HL-60/S4 (cell line): ENCODE measurements around the gene NKG7.
"Not testable (repeated sequence)": the region's sequence is repeated elsewhere in the genome, so short reads cannot be mapped to it uniquely, and the experiment has no call there.

ENCODE experiments used
- in situ Hi-C: fragments of 300-500 bp; cut with MboI; formaldehyde crosslinking; loops from 2 replicates; pipeline ENCODE4 v1.14.3; 2022; ENCODE audit warnings: low sequenced_read_pairs

The NKG7 gene, protein sequence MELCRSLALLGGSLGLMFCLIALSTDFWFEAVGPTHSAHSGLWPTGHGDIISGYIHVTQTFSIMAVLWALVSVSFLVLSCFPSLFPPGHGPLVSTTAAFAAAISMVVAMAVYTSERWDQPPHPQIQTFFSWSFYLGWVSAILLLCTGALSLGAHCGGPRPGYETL

DNA sequence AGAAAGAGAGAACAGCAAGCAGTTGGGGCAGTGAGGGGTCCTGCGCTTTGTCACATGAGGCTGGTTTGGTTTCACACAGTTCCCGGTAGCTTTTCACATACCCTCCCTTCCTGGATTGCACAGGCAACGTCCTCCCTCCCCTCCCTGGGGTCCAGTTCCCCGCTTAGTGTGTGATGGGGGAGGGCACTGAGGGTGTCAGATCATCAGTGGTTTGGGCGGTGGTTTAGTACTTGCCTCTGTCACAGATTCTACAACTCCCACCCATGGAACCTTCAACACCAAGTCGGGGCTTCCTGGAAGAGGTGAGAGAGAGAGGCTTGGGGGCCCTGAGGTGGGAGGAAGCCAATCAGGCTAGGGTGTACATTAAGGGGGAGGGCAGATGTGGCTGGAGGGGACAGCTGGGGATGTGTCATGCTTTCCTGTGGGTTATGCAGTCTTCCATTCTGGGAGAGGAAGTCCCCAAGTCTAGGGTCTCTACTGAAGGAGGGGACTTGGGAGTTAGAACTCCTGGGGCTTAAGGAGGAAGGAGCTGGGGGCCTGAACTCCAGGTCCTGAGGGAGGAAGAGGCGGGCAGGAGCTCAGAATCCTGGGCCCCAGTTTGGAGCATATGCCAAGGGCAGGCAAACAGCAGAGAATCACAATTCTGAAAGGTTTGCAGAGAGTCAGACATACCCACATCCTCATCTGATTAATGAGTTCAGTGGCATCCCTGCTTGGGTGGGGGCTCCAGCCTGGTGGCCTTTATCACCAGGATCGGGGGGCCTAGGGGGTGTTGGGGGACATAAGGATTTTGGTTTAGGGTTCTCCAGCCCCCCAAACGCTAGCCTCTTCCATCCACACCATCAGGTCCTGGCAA, at the start of gene NKG7:
Gene NKG7 (minus strand): TSS at position 6 of the 856 bp plus-strand sequence. CDS start 119 bp downstream, outside the sequence.
- in situ Hi-C loops, result no loop called here

DNA sequence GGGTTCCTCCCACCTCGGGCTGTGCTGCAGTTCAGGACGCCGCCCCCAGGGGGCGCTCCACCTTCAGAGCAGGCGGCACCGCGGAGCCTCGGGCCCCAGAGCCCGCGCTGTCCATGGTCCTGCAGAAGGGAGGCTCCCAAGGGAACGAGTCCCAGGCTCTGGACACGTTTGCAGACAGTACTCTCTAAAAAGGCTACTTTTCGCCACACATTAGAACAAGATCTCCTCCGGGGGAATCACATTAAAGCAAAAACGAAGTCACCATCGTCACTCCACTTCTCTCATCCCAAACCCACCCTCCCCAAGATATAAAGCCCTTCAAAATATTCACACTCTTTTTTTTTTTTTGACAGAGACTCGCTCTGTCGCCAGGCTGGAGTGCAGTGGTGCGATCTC, 49.6 kb upstream of the NKG7 start:
- in situ Hi-C loops, result loop anchor here (10.0 kb wide), 1 partner anchor 233 kb away; no protein-coding TSS in a partner anchor

GRCh38 chr19:51421229-51422052, 49.0 kb upstream of the NKG7 start:
- in situ Hi-C loops, result loop anchor here (10.0 kb wide), 1 partner anchor 233 kb away; no protein-coding TSS in a partner anchor

- in situ Hi-C loops, result loop anchor here (10.0 kb wide), 1 partner anchor 234 kb away; no protein-coding TSS in a partner anchor
Observed at GRCh38 chr19:51420511-51420910, 48.1 kb upstream of the NKG7 start.

DNA sequence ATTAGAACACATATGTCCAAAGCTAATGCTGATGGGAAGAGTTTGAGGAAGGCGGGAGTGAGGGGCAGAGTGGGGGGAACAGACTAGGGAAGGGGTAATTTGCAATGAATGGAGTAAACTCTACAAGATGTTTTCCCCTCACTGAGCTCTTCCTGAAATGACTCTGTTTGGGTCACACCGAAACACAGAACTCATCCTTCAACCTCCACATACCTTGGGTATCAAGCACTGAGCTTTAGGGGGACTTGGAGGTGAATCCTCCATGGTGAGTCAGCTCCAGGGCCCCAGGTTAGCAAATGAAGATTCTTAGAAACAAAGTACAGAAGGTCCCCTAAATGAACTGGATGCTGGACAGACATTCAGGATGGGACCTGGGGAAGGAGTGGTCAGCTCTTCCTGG, 46.3 kb upstream of the NKG7 start:
- in situ Hi-C loops, result no loop called here

- in situ Hi-C loops, result no loop called here
Observed at GRCh38 chr19:51417810-51418157, 45.3 kb upstream of the NKG7 start.

GRCh38 chr19:51417107-51417809, 44.8 kb upstream of the NKG7 start, which contains the start of gene SIGLEC10:
TSS of gene SIGLEC10 (minus strand) at chr19:51417642. CDS start at chr19:51417581, 61 bp downstream.
- in situ Hi-C loops, result no loop called here

DNA sequence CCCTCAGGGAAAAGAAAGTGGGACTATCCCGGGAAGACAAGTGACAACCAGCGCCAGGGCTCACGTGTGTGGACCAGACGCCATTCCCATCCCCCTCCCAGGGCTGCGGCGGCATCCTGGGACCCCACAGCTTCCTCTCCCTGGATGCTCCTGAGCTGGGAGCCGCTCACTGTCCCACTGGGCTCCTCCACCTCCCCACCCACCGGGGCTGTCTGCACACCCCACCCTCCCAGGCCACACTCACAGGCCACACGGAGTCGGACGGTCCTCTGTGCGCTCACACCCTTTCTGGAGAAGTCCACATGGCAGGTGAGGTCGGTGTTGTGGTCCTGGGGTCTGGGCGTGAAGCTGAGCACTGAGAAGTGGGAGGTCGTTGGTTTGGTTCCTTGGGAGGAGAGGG, 44.0 kb upstream of the NKG7 start:
- in situ Hi-C loops, result not testable (repeated sequence)

- in situ Hi-C loops, result no loop called here
Observed at GRCh38 chr19:51415187-51415586, 42.7 kb upstream of the NKG7 start.

GRCh38 chr19:51410950-51411748, 38.7 kb upstream of the NKG7 start:
- in situ Hi-C loops, result no loop called here

DNA sequence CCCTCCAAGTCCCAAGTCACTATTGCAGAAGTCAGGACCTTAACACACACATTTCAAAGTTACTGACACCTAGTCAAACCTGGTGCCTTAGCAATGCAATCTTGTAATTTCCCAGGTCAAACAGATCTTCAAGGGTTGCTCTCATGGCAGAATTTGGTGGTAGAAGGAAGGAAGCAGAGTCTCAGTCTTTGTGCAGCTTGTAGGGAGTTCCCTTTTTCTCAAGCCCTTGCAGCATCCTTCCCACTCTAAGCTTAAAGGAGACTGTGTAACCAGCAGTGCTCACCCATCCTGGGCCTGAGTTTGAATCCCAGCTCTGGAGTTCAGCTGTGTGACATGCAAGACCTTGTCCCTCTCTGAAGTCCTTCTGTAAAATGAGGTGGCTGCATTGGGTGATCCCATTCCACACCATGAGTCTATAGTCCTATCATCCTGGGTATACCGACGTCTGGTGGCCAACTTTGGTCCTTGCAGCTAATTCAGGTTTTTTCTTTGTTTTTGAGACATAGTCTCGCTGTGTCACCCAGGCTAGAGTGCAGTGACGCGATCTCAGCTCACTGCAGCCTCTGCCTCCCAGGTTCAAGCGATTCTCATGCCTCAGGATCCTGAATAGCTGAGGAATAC, 35.2 kb upstream of the NKG7 start:
- in situ Hi-C loops, result no loop called here

- in situ Hi-C loops, result no loop called here
Observed at GRCh38 chr19:51402117-51402516, 29.7 kb upstream of the NKG7 start.

DNA sequence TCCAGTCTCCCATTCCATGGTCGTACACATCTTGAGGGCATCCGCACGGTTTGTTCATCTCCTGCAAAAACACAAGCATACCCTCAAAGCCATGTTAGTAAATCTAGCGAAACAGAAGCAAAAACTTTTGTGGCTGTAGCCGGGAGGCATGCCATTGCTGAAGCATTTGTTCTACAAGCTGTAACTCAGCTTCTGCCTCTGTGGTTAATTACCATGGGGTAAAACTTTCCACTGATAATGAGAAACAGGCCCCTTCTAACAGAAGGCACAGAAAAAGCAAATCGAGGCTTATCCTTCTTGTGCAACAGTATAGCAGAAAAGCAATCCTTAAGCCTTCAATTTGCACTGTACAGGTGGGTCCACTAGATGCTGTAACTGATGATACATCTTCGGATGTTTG, 27.5 kb upstream of the NKG7 start:
- in situ Hi-C loops, result not testable (repeated sequence)

DNA sequence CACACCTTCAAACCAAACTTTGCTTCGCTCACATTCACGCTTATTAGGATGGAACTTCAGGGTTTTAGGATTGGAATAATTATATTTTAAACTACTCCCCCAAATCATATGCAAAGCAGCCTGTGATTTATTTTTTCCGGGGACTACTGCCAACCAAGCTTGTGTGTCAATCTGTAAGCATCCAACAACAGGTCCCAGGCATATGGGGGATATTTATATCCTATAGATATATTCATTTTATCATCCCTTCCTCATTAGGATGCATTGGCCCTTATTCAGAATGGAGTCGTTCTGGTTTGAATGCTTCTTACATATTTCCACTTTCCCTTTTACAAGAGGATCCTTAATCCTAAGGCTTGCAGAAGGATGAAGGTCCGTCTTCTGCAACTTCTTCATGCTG, 26.8 kb upstream of the NKG7 start:
- in situ Hi-C loops, result no loop called here

DNA sequence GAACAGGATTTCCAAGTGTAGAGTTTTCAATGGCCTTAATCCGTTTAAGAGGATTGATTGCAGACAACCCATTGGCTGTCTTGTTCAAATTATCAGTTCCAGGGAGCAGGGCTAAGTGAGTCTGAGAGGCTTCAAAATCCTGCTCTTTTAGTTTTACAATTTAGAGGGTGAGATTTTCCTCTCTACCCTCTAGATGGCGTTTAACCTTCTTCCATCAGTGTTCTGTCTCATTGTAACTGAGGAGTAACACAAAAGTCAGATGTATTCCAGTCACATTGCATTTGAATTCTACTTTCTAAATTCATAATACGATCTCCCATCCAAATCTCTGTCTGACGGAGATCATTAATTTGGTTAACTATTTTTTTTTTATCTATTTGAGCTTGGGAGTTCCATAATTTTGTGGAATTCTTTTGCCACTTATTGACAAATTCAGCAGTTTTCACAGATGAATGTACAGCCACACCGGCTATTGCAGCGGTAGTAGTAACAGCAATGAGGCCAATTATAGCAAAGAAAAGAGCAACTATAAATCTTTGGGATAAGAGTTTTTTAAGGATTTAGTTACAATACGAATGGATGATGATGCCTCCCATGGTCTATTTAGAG, 25.7 kb upstream of the NKG7 start:
- in situ Hi-C loops, result no loop called here

DNA sequence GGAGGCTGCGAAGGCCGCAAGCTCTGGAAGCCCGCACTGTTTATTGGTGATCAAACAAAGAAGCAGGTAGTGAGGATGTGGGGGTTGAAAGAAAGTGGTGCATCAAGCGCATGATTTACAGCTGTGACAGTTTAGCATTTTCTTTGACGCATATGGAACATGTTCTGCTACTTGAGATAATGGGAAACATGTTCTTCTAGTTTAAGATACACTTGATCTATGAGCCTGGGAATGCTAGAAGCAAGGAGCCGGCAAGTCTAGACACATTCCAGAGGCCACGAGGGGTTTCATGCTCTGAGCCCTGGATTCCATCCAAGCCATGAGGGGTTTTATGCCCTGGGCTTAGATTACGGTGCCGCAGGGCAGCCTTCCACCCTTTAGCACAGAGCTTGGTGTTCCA, 25.0 kb upstream of the NKG7 start:
- in situ Hi-C loops, result not testable (repeated sequence)

- in situ Hi-C loops, result no loop called here
Observed at GRCh38 chr19:51396175-51396574, 23.7 kb upstream of the NKG7 start.

DNA sequence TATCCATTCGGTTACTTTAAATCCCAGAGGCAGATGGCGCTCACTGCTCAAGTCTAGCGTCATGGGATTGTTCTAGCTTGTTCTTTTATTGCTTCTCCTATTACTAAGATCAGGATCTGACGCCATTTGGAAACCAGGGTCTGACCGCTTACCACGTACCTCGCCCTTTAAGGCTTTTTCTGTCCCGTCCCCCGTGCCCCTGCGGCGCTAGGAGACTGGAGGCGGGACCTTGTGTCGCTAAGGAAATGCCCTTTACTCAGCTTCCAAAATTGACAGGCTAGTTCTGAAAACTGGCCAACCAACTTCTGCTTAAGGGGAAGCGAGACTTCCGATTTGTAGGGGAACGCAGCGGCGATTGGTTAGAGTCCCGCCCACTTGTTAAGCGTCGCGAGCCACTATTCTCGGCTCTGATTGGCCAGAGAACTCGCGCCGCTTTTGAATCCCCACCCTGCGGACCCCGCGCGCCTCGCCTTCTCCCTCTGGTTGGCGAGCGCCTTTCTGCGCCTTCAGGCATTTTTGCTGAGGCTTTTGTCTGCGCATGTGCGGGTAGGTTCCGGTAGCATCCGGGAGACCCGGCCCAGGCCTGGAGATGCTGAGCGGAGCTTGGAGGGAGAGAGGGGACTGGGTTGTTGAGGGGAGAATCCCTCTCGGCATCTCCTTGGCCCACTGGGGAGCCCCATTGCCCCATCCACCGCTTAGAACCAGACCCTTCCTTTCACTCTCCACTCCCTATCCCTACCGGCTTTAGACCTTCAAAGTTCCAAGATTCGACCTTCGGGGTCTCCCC, 21.8 kb upstream of the NKG7 start:
- in situ Hi-C loops, result no loop called here
